Mammary microvascular endothelial cell (primary cell): ENCODE results near the gene SNIP1. TPM values are rescaled to one million over a fixed set of nuclear protein-coding genes. Genes with fewer than 3 reads are reported as not detected.

Experiments
- total RNA-seq: library from RNA; depleted of rRNA; stranded (reverse); fragments of >200 nt; gene quantifications from 2 replicates; pipeline ENCODE4 v1.2.3, GENCODE V29; 2015

Gene SNIP1
- total RNA-seq, result 7.9 and 11.3 TPM in 2 replicates

DNA sequence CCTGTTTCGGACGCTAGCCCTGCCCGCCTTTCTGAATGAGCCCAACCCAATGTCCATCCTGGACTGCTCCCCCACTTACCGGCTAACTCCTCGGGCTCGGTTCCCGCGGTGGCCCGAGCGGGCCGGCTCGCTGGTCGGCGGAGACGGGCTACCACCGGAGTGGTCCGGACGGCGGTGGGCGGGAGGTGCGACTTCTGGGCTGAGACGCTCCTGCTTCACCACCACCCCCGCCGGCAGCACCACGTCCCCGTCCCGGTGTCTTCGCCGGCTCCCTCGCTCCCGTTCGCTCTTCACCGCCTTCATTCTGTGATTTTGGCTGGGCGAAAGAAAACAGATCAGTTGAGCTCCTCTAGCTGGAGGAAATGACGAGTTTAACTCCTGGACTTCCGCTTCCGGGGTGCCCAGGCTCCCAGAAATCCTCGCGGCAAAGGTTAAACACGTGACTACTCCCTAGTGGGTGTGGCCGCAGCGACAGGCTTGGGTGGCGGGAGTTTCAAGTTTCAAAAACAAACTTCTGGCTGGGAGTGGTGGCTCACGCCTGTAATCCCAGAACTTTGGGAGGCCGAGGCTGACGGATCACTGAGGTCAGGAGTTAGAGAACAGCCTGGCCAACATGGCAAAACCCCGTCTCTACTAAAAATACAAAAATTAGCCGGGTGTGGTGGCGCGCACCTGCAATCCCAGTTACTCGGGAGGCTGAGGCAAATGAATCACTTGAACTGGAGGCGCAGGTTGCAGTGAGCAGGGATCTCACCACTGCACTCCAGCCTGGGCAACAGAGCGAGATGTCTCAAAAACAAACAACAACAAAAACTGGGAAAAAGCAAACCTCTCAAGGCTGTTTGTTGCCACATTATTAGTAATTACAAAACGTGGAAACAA is at the start of gene SNIP1:
Gene SNIP1 (minus strand): TSS at position 367 of the 882 bp plus-strand sequence. CDS start 64 bp downstream, at position 303.

DNA sequence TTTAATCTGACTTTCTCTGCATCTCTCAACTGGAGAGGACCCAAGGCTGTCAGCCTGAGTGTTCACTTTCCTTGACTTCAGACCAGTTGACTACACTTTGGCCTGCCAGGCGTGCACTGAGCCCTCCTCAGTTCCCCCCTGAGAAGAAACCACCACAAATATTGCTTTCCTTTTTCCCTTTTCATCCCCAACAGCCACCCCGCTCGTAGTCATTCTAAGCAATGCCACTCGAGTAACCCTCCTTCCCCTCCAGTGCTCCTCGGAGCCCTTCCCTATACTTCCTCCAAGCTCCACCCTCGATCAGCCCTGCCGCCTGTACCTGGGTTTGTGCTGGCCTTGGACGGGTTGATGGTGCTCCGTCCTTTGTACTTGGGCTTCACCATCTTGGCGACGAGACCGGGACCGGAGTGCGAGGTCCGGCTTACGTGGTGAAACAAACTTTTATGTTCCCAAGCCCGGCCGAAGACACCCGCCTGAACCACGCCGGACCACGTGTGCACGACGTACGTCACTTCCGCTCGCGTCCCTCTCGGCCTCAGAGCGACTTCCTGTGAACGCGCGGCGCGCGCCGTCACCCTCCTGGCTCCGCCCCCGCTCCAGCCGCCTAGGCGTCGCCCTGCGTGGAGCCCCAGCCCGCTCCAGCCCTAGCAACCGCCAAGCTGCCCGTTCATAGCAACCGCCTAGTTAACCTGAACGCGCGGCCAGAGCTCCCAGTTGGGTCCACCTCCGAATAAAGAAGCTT is 41.5 kb upstream of the SNIP1 start, which contains the start of gene GNL2:
Gene GNL2 (minus strand): TSS at position 498 of the 742 bp plus-strand sequence. CDS start 115 bp downstream, at position 383.

GRCh38 chr1:37556712-37557196 is 2.7 kb upstream of the SNIP1 start, which contains the start of gene DNALI1:
Gene DNALI1 (plus strand): TSS chr1:37556940. CDS start chr1:37556995, 55 bp downstream.

GRCh38 chr1:37514350-37515184 is 39.5 kb downstream of the SNIP1 start, which contains the start of gene MEAF6:
Gene MEAF6 (minus strand): TSS chr1:37514766. CDS start chr1:37514746, 20 bp downstream.

Other genes starting within 250 kb of the SNIP1 start
- gene ZC3H12A, start 79.7 kb downstream of the SNIP1 start, total RNA-seq, result 4.2 and 5.7 TPM in 2 replicates
- gene MEAF6, start 39.5 kb downstream of the SNIP1 start, total RNA-seq, result 58.8 and 85.2 TPM in 2 replicates
- 0.20 and 0.34 TPM in 2 replicates for gene DNALI1, start 2.6 kb upstream of the SNIP1 start, total RNA-seq
- 30.7 and 33.2 TPM in 2 replicates for gene GNL2, start 41.6 kb upstream of the SNIP1 start, total RNA-seq
- gene RSPO1, start 80.6 kb upstream of the SNIP1 start, total RNA-seq, result not detected in 2 replicates
- gene CDCA8, start 138.2 kb upstream of the SNIP1 start, total RNA-seq, result 31.5 and 34.0 TPM in 2 replicates
- not detected in 2 replicates for gene EPHA10, start 210.8 kb upstream of the SNIP1 start, total RNA-seq
- 0.40 and 0.59 TPM in 2 replicates for gene MANEAL, start 239.6 kb upstream of the SNIP1 start, total RNA-seq